ENCODE results near the gene ZNF138. TPM values are rescaled to one million over a fixed set of nuclear protein-coding genes. Genes with fewer than 3 reads are reported as not detected.
A peak's percentile ranks its signal among the peaks of the same experiment; 100 is the strongest.

ZNF138 gene
- total RNA-seq, 2 donors from 2014 or later = 10.1 to 13.5 TPM

DNA sequence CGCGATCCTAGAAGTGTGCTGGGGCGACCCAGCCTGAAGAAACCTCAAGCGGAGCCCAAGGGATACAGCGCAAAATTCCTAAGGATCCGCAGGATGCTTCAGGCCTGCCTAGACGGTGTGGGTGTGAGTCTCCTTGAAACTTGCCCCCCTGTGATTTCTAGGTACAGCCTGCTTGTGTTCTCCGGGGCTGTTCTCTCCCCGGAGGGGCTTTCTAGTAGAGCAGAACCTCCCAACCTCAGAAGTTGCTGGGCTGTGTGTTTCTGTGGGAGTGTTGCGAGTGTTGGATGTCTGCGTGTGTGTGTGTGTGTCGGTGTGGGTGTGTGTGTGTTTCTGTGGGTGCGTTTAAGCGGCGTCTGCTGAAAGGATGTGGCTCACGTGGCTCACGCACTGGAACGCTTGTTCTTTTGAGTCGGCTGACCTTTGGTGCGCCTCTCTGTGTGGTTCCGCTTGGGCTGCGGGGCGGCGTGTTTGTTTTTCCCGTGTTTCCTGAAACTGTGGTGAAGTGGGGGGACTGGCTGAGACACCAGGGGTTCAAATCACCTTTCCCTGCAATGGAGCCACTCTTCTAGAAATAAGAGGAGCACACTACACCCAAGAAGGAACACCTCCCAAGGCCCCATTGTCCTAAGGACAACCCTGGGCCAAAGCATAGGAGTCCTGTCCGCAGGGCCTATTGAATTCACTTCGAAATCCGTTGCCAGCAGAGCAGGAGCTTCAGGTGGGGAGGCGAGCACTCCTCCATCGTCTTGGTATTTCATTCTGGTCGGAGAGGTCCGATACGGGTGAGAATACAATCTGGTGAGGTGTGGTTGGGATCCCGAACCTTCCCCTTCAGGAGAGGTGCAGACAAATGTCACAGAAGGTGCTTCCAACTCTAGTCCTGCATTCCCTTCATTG is 83.7 kb downstream of the ZNF138 start:
- Histone ChIP-seq H3K36me3 (no peaks in the 10 kb centered on the region), H3K4me3 (peak overlapping the region; percentile 2 to 24), H3K4me1 (replicated peaks) (no peaks in the 10 kb centered on the region), H3K9me3 (no peaks in the 10 kb centered on the region), H3K27me3 (replicated peaks; ENCODE audit: insufficient read depth) (no peaks in the 10 kb centered on the region), H3K27ac (no peak overlapping the region)
- WGBS = 77% methylated on average over 34 of the region's 34 CpGs
- TF ChIP-seq, protein P1, sequence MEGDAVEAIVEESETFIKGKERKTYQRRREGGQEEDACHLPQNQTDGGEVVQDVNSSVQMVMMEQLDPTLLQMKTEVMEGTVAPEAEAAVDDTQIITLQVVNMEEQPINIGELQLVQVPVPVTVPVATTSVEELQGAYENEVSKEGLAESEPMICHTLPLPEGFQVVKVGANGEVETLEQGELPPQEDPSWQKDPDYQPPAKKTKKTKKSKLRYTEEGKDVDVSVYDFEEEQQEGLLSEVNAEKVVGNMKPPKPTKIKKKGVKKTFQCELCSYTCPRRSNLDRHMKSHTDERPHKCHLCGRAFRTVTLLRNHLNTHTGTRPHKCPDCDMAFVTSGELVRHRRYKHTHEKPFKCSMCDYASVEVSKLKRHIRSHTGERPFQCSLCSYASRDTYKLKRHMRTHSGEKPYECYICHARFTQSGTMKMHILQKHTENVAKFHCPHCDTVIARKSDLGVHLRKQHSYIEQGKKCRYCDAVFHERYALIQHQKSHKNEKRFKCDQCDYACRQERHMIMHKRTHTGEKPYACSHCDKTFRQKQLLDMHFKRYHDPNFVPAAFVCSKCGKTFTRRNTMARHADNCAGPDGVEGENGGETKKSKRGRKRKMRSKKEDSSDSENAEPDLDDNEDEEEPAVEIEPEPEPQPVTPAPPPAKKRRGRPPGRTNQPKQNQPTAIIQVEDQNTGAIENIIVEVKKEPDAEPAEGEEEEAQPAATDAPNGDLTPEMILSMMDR (IDR thresholded peaks at IDR 0.05) = no peak
- TF ChIP-seq POLR2A (IDR thresholded peaks at IDR 0.05) (no peak), POLR2AphosphoS5 (IDR thresholded peaks at IDR 0.05) (no peak)
- intact Hi-C loops (cut with DNase I) = no loop called here
- DNase-seq (ENCODE audit: low spot score) = no peak

DNA sequence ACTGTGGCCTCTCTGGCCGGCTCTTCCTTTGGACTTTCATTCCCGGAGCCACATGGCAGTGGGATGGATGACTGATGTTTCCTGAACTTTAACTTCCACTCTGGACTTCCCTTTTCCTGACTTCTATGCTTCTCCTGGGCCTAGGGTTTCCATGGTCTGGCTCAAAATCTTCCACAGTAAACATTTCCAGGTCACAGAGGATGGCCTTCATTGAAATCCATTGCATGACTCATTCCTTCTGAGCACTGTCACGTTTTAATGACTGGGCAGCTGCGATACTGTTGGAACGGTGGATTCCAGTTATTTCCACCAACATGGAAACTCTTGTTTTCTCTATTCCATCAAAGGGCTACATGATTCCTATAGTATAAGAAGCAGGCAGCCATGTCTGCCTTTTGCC is 84.5 kb downstream of the ZNF138 start:
- 84% methylated on average over 5 of the region's 5 CpGs for WGBS
- Histone ChIP-seq H3K4me1 (replicated peaks) (no peaks in the 10 kb centered on the region), H3K4me3 (no peak overlapping the region), H3K27me3 (replicated peaks; ENCODE audit: insufficient read depth) (no peaks in the 10 kb centered on the region), H3K27ac (no peak overlapping the region), H3K9me3 (no peaks in the 10 kb centered on the region), H3K36me3 (no peaks in the 10 kb centered on the region)
- intact Hi-C loops (cut with DNase I) = no loop called here
- no peak for DNase-seq (ENCODE audit: low spot score)
- TF ChIP-seq POLR2AphosphoS5 (IDR thresholded peaks at IDR 0.05) = no peak
- TF ChIP-seq, protein P1 (IDR thresholded peaks at IDR 0.05) = no peak
- TF ChIP-seq POLR2A (IDR thresholded peaks at IDR 0.05) = no peak

DNA sequence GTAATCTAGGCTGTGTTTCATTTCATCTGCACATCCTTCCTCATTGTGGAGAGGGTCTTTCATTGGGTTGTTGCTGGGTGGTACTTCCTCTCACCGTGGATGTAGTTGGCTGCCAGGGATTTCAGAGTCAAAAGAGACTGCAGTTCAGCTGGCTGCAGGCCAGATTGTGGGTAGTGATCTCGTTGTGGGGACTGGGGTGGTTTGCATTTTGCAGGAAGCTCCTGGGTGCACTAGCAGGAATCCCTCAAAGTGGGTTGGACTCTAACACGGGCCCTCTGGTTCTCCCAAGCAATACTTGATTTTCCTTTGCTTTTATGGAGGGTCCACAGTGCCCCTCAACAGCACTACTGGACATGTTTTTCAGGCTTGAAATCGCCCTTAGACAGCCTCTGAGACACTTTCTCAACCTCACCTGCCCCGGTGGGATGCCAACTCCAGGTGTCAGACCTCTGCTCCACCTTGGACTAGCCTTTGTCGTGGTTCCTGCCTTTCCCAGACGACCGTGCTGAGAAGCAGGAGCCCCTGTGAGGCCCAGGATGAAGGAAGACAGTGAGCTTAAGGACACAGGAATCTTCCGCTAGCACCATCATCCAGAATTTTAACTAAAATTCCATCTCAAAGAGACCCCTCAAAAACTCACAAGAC is 85.0 kb downstream of the ZNF138 start:
- H3K4me3 ChIP-seq = no peak overlapping the region
- no peaks in the 10 kb centered on the region for H3K36me3 ChIP-seq
- H3K27ac ChIP-seq = no peak overlapping the region
- 83% methylated on average over 9 of the region's 9 CpGs for WGBS
- intact Hi-C loops (cut with DNase I) = no loop called here
- TF ChIP-seq POLR2A (IDR thresholded peaks at IDR 0.05) (no peak), POLR2AphosphoS5 (IDR thresholded peaks at IDR 0.05) (no peak)
- TF ChIP-seq, protein P1 (IDR thresholded peaks at IDR 0.05) = no peak
- H3K4me1 ChIP-seq (replicated peaks) = no peaks in the 10 kb centered on the region
- DNase-seq (ENCODE audit: low spot score) = no peak
- no peaks in the 10 kb centered on the region for H3K9me3 ChIP-seq
- no peaks in the 10 kb centered on the region for H3K27me3 ChIP-seq (replicated peaks; ENCODE audit: insufficient read depth)

DNA sequence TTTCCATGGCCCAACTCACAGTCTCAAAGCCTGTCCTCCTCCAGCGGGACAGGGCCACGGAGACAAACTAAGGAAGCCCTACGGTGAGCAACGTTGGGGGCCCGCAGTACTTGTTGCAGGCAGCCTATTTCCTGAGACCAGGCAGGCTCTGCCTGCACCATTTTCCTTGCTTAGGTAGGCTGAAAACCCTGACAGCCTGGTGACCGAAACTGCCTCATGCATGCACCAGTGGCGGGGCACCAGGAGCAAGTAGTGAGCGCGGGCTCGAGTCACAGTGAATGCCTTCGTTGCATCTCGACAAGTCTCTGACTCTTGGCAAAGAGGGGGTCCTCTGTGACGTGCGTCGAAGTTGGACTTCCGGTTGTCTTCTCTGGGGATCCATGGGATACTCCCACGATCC is 85.6 kb downstream of the ZNF138 start:
- TF ChIP-seq POLR2A (IDR thresholded peaks at IDR 0.05) (no peak), POLR2AphosphoS5 (IDR thresholded peaks at IDR 0.05) (no peak)
- TF ChIP-seq, protein P1 (IDR thresholded peaks at IDR 0.05) = no peak
- Histone ChIP-seq H3K27me3 (replicated peaks; ENCODE audit: insufficient read depth) (no peaks in the 10 kb centered on the region), H3K4me3 (no peak overlapping the region), H3K9me3 (no peaks in the 10 kb centered on the region), H3K36me3 (no peaks in the 10 kb centered on the region), H3K27ac (no peak overlapping the region), H3K4me1 (replicated peaks) (no peaks in the 10 kb centered on the region)
- 95% methylated on average over 17 of the region's 17 CpGs for WGBS
- DNase-seq (ENCODE audit: low spot score) = no peak
- intact Hi-C loops (cut with DNase I) = no loop called here
